Lung (tissue), 12 donors: Measurements from ENCODE around the gene ADRA1B. TPM values are rescaled to one million over a fixed set of nuclear protein-coding genes. Genes with fewer than 3 reads are reported as not detected.

Experiments used
- ATAC-seq: fragments of 200-7000 bp; cut with Tn5 transposase; one replicate; pipeline ENCODE4 v1.9.1; 2020; ENCODE audit warnings: moderate number of reproducible peaks; ENCODE audit not compliant: insufficient read depth, low FRiP score
- DNase-seq, 3 donors: peaks; one replicate each; pipeline ENCODE4 v3.0.0-alpha.2; 2013 to 2017
- H3K27ac ChIP-seq, 2 donors: one replicate each; pipeline ENCODE4 v1.5.1; 2013; ENCODE audit warnings: mild to moderate bottlenecking in 2 of 2, moderate library complexity in 2 of 2, control low read depth in 1 of 2, inconsistent platforms in 1 of 2, low read depth in 1 of 2, low read length in 1 of 2
- H3K27me3 ChIP-seq, 3 donors: one replicate each; pipeline ENCODE4 v1.5.1; 2013; ENCODE audit warnings: low read length in 2 of 3; ENCODE audit not compliant: control insufficient read depth in 3 of 3, insufficient read depth in 3 of 3
- H3K36me3 ChIP-seq, 4 donors: one replicate each; pipeline ENCODE4 v1.5.1; 2013; ENCODE audit warnings: low read length in 4 of 4, mild to moderate bottlenecking in 1 of 4, moderate library complexity in 1 of 4; ENCODE audit not compliant: control insufficient read depth in 4 of 4, insufficient read depth in 4 of 4
- H3K4me1 ChIP-seq, 5 donors: one replicate each; pipeline ENCODE4 v1.5.1; 2013; ENCODE audit warnings: low read length in 5 of 5, mild to moderate bottlenecking in 2 of 5, moderate library complexity in 1 of 5; ENCODE audit not compliant: control insufficient read depth in 5 of 5, insufficient read depth in 5 of 5
- H3K4me3 ChIP-seq: one replicate; pipeline ENCODE4 v1.5.1; 2013; ENCODE audit warnings: mild to moderate bottlenecking, control low read depth, moderate library complexity
- H3K9ac ChIP-seq, 2 donors: one replicate each; pipeline ENCODE4 v1.5.1; 2013; ENCODE audit warnings: low read length in 2 of 2, control low read depth in 1 of 2; ENCODE audit not compliant: insufficient read depth in 1 of 2
- H3K9me3 ChIP-seq, 4 donors: one replicate each; pipeline ENCODE4 v1.5.1; 2013; ENCODE audit warnings: low read length in 3 of 4, mild to moderate bottlenecking in 1 of 4, moderate library complexity in 1 of 4; ENCODE audit not compliant: control insufficient read depth in 4 of 4, insufficient read depth in 3 of 4
- CTCF ChIP-seq: IDR thresholded peaks from 2 replicates; pipeline ENCODE4 v1.5.1; 2012; ENCODE audit warnings: mild to moderate bottlenecking; ENCODE audit errors: control extremely low read depth, extremely low read depth
- WGBS, 2 donors: extraction: QIAGEN DNeasy Blood & Tissue Kit; methylation state at CpG; one replicate each; pipeline ENCODE4 v1.1.7; 2013; 5-methylcytosine and 5-hydroxymethylcytosine counted together
- polyA plus RNA-seq, 2 donors: library from polyadenylated mRNA; stranded (reverse); fragments of 200-250 nt; gene quantifications; one replicate each; pipeline ENCODE4 v1.2.1, GENCODE V29; 2013
- total RNA-seq, 2 donors: library from RNA; depleted of rRNA in 1 of 2; stranded (reverse); fragments of >200 nt in 1 of 2; gene quantifications; one replicate each; pipeline ENCODE4 v1.2.1, GENCODE V29; 2014 to 2021
- donor health status: control.
- donor health status: control.
- donor health status: Bipolar disorder and iron deficiency.
- donor health status: healthy.
- donor health status: DM: yes; HTN: yes; CAD: no.

Gene ADRA1B
- total and polyA plus RNA-seq, 4 donors = 1.2 to 6.1 (median 2.3) TPM

DNA sequence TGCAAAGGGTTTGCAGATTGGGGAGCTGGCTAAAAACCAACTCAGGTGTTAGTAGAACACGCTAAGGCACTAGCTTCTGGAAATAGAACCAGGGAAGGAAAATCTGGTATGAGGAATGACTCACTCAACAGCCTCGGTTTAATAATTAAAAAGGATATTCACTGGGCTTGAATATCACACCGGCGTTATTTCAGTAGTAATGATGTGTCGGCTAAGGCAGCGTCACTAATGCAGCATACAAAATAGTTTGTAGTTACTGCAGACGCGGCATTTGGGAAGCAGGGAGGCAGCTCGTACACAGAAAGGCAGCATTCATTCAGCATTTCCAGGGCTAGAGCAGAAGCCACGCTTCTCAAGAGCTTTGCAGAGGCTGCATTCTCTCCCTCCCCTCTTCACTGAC, 1.7 kb downstream of the ADRA1B start:
- H3K36me3 ChIP-seq = no peaks in the 10 kb centered on the region
- no peak overlapping the region for H3K9ac ChIP-seq
- TF ChIP-seq CTCF = no peak
- no peak overlapping the region for H3K4me3 ChIP-seq
- H3K9me3 ChIP-seq = no peaks in the 10 kb centered on the region
- no peak for ATAC-seq
- 64 to 82% methylated on average over 10 of the region's 10 CpGs for WGBS, 2 donors
- peak in 2 of 3 donors; percentile 59 to 64 for DNase-seq
- peaks cover 0 to 23% (median 5%) of the 10 kb centered on the region in 5 donors for H3K4me1 ChIP-seq
- peaks cover 0 to 12% (median 5%) of the 10 kb centered on the region in 3 donors for H3K27me3 ChIP-seq
- H3K27ac ChIP-seq = no peak overlapping the region

DNA sequence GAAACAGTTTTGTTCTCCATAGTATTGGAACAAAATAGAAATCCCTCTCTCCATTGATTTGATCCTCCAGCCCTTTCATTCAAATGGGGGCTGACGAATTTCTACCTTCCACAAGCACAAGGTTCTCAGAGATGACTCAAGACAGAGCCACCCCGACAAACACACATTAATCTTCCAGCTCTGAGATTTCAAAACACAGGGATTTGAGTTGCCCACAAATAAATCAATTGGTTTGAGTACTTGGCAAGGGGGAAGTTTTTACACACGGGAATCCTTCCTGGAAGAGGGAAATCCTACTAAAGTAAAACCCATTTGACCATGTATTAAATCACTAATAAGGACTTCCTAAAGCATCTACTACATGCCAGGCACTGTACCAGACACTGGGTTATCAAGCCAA, 5.4 kb downstream of the ADRA1B start:
- H3K4me3 ChIP-seq = no peak overlapping the region
- no peak for TF ChIP-seq CTCF
- peaks cover 0 to 16% (median 5%) of the 10 kb centered on the region in 5 donors for H3K4me1 ChIP-seq
- ATAC-seq (no peak), DNase-seq (no peak)
- no peaks in the 10 kb centered on the region for H3K36me3 ChIP-seq
- no peak overlapping the region for H3K9ac ChIP-seq
- no peak overlapping the region for H3K27ac ChIP-seq
- H3K27me3 ChIP-seq = peaks cover 0 to 6% (median 5%) of the 10 kb centered on the region in 3 donors
- WGBS, 2 donors = 61% methylated on average over 3 of the region's 3 CpGs
- no peaks in the 10 kb centered on the region for H3K9me3 ChIP-seq

- no peak for ATAC-seq
- Histone ChIP-seq H3K27ac (no peak overlapping the region), H3K4me3 (no peak overlapping the region), H3K4me1 (peaks cover 0 to 19% (median 5%) of the 10 kb centered on the region in 5 donors), H3K36me3 (no peaks in the 10 kb centered on the region), H3K9ac (no peak overlapping the region), H3K27me3 (peaks cover 0 to 6% (median 0%) of the 10 kb centered on the region in 3 donors), H3K9me3 (no peaks in the 10 kb centered on the region)
- no peak for DNase-seq
- TF ChIP-seq CTCF = no peak
- 74 to 81% methylated on average over 7 of the region's 7 CpGs for WGBS, 2 donors
Observed at GRCh38 chr5:159923008-159923407, 6.7 kb downstream of the ADRA1B start.
